Ishikawa (cell line): ENCODE data around the gene DTD1.

Experiments
- CEBPB ChIP-seq: IDR thresholded peaks from 2 replicates; pipeline ENCODE4 v1.6.1; 2012
- CREB1 ChIP-seq: IDR thresholded peaks from 2 replicates; pipeline ENCODE4 v1.6.1; 2012; ENCODE audit warnings: low read depth
- EGR1 ChIP-seq: IDR thresholded peaks from 2 replicates; pipeline ENCODE4 v1.6.1; 2012
- EP300 ChIP-seq: IDR thresholded peaks from 2 replicates; pipeline ENCODE4 v1.6.1; 2012; ENCODE audit warnings: borderline replicate concordance
- FOXM1 ChIP-seq: IDR thresholded peaks from 2 replicates; pipeline ENCODE4 v1.6.1; 2012; ENCODE audit warnings: low read depth, borderline replicate concordance
- MAX ChIP-seq: IDR thresholded peaks from 2 replicates; pipeline ENCODE4 v1.6.1; 2012
- NFIC ChIP-seq: IDR thresholded peaks from 2 replicates; pipeline ENCODE4 v1.6.1; 2012
- RAD21 ChIP-seq: IDR thresholded peaks from 2 replicates; pipeline ENCODE4 v1.6.1; 2012; ENCODE audit warnings: low read depth
- REST ChIP-seq: IDR thresholded peaks from 2 replicates; pipeline ENCODE4 v1.6.1; 2012; ENCODE audit warnings: low read depth, mild to moderate bottlenecking
- TAF1 ChIP-seq: IDR thresholded peaks from 2 replicates; pipeline ENCODE4 v1.6.1; 2012; ENCODE audit warnings: low read depth, mild to moderate bottlenecking
- TCF12 ChIP-seq: IDR thresholded peaks from 2 replicates; pipeline ENCODE4 v1.6.1; 2012; ENCODE audit warnings: low read depth
- TEAD4 ChIP-seq: IDR thresholded peaks from 2 replicates; pipeline ENCODE4 v1.6.1; 2012
- USF1 ChIP-seq: IDR thresholded peaks from 2 replicates; pipeline ENCODE4 v1.6.1; 2012
- YY1 ChIP-seq: IDR thresholded peaks from 2 replicates; pipeline ENCODE4 v1.6.1; 2012; ENCODE audit warnings: low read depth
- ZBTB7A ChIP-seq: IDR thresholded peaks from 2 replicates; pipeline ENCODE4 v1.6.1; 2012; ENCODE audit warnings: low read depth

Gene DTD1

GRCh38 chr20:18553746-18554145, 34.1 kb upstream of the DTD1 start:
- TF ChIP-seq CREB1 (no peak), NFIC (no peak), RAD21 (no peak), TCF12 (no peak), USF1 (no peak), CEBPB (no peak), YY1 (no peak), MAX (no peak), REST (no peak), EP300 (no peak)

- peak; percentile 75 for TF ChIP-seq TAF1
- peak; percentile 90 for TF ChIP-seq USF1
- peak; percentile 31; the same call in 1 of the 2 replicates for TF ChIP-seq EGR1
- TF ChIP-seq NFIC = peak; percentile 13; the same call in 1 of the 2 replicates
- peak; percentile 86 for TF ChIP-seq MAX
- TF ChIP-seq TCF12 = 0 out of 2 replicates have a peak, but pooled peaks have one; percentile 29
- no peak for TF ChIP-seq TEAD4
- TF ChIP-seq YY1 = peak; percentile 61; the same call in 1 of the 2 replicates
- TF ChIP-seq RAD21 = no peak
- no peak for TF ChIP-seq CEBPB
- peak; percentile 39; the same call in 1 of the 2 replicates for TF ChIP-seq CREB1
Observed at GRCh38 chr20:18566892-18567738, 20.7 kb upstream of the DTD1 start, which contains the start of gene SMIM26. Gene SMIM26, plus strand, starts transcription at chr20:18567432. Its CDS starts 47 bp downstream, at chr20:18567479.

GRCh38 chr20:18567739-18568091, 20.1 kb upstream of the DTD1 start:
- no peak for TF ChIP-seq FOXM1
- no peak for TF ChIP-seq MAX
- TF ChIP-seq REST = no peak
- TF ChIP-seq EGR1 = no peak
- no peak for TF ChIP-seq RAD21
- no peak for TF ChIP-seq USF1
- no peak for TF ChIP-seq EP300
- TF ChIP-seq CREB1 = no peak
- no peak for TF ChIP-seq ZBTB7A
- TF ChIP-seq TCF12 = no peak
- no peak for TF ChIP-seq TAF1
- TF ChIP-seq NFIC = no peak
- TF ChIP-seq CEBPB = no peak
- no peak for TF ChIP-seq TEAD4

GRCh38 chr20:18571009-18571408, 16.8 kb upstream of the DTD1 start:
- TF ChIP-seq MAX (no peak), USF1 (no peak), TAF1 (no peak), EP300 (no peak), TEAD4 (no peak), NFIC (no peak), FOXM1 (no peak), REST (no peak), YY1 (no peak)
